ENCODE results near the gene OR4M2.
"Not testable (repeated sequence)": the region's sequence is repeated elsewhere in the genome, so short reads cannot be mapped to it uniquely, and the experiment has no call there.

OR4M2 gene

GRCh38 chr15:22080227-22080626 lies at the start of gene OR4M2:
Gene OR4M2, plus strand, starts transcription at chr15:22080527. Its CDS starts 98 bp downstream, at chr15:22080625.
- H3K27me3 ChIP-seq (ENCODE audit: control insufficient read depth in 5 of 5, insufficient read depth in 4 of 5, low read length in 5 of 5); H3K9ac ChIP-seq (ENCODE audit: low read length in 5 of 5); H3K27ac ChIP-seq (ENCODE audit: low read depth, low read length); H3K4me1 ChIP-seq (ENCODE audit: control insufficient read depth in 5 of 5, insufficient read depth in 5 of 5, low read length in 5 of 5); H3K4me3 ChIP-seq (ENCODE audit: low read depth in 1 of 5, low read length in 5 of 5); H3K9me3 ChIP-seq (ENCODE audit: control insufficient read depth in 5 of 5, low read length in 5 of 5); H3K36me3 ChIP-seq (ENCODE audit: control insufficient read depth in 5 of 5, insufficient read depth in 5 of 5, low read length in 5 of 5): not testable (repeated sequence)

- not testable (repeated sequence) for H3K9ac ChIP-seq (ENCODE audit: low read length in 5 of 5); H3K36me3 ChIP-seq (ENCODE audit: control insufficient read depth in 5 of 5, insufficient read depth in 5 of 5, low read length in 5 of 5); H3K27me3 ChIP-seq (ENCODE audit: control insufficient read depth in 5 of 5, insufficient read depth in 4 of 5, low read length in 5 of 5)
These were observed 11.1 kb upstream of the OR4M2 start for GRCh38 chr15:22069267-22069666.

GRCh38 chr15:22081386-22081785 lies 1.1 kb downstream of the OR4M2 start:
- not testable (repeated sequence) for H3K36me3 ChIP-seq (ENCODE audit: control insufficient read depth in 5 of 5, insufficient read depth in 5 of 5, low read length in 5 of 5); H3K9ac ChIP-seq (ENCODE audit: low read length in 5 of 5); H3K27me3 ChIP-seq (ENCODE audit: control insufficient read depth in 5 of 5, insufficient read depth in 4 of 5, low read length in 5 of 5); H3K4me3 ChIP-seq (ENCODE audit: low read depth in 1 of 5, low read length in 5 of 5); H3K27ac ChIP-seq (ENCODE audit: low read depth, low read length); H3K9me3 ChIP-seq (ENCODE audit: control insufficient read depth in 5 of 5, low read length in 5 of 5); H3K4me1 ChIP-seq (ENCODE audit: control insufficient read depth in 5 of 5, insufficient read depth in 5 of 5, low read length in 5 of 5)

More at GRCh38 chr15:22069267-22069666, 11.1 kb upstream of the OR4M2 start:
- H3K4me3 ChIP-seq (ENCODE audit: low read depth in 1 of 5, low read length in 5 of 5); H3K4me1 ChIP-seq (ENCODE audit: control insufficient read depth in 5 of 5, insufficient read depth in 5 of 5, low read length in 5 of 5); H3K9me3 ChIP-seq (ENCODE audit: control insufficient read depth in 5 of 5, low read length in 5 of 5); H3K27ac ChIP-seq (ENCODE audit: low read depth, low read length): not testable (repeated sequence)

GRCh38 chr15:22098616-22099253 lies 18.4 kb downstream of the OR4M2 start:
- H3K4me3 ChIP-seq (ENCODE audit: low read depth in 1 of 5, low read length in 5 of 5); H3K9me3 ChIP-seq (ENCODE audit: control insufficient read depth in 5 of 5, low read length in 5 of 5); H3K4me1 ChIP-seq (ENCODE audit: control insufficient read depth in 5 of 5, insufficient read depth in 5 of 5, low read length in 5 of 5); H3K9ac ChIP-seq (ENCODE audit: low read length in 5 of 5); H3K36me3 ChIP-seq (ENCODE audit: control insufficient read depth in 5 of 5, insufficient read depth in 5 of 5, low read length in 5 of 5); H3K27ac ChIP-seq (ENCODE audit: low read depth, low read length); H3K27me3 ChIP-seq (ENCODE audit: control insufficient read depth in 5 of 5, insufficient read depth in 4 of 5, low read length in 5 of 5): not testable (repeated sequence)

GRCh38 chr15:22099289-22099891 lies 19.1 kb downstream of the OR4M2 start:
- not testable (repeated sequence) for H3K27me3 ChIP-seq (ENCODE audit: control insufficient read depth in 5 of 5, insufficient read depth in 4 of 5, low read length in 5 of 5); H3K4me3 ChIP-seq (ENCODE audit: low read depth in 1 of 5, low read length in 5 of 5); H3K27ac ChIP-seq (ENCODE audit: low read depth, low read length); H3K36me3 ChIP-seq (ENCODE audit: control insufficient read depth in 5 of 5, insufficient read depth in 5 of 5, low read length in 5 of 5); H3K9ac ChIP-seq (ENCODE audit: low read length in 5 of 5); H3K4me1 ChIP-seq (ENCODE audit: control insufficient read depth in 5 of 5, insufficient read depth in 5 of 5, low read length in 5 of 5); H3K9me3 ChIP-seq (ENCODE audit: control insufficient read depth in 5 of 5, low read length in 5 of 5)

GRCh38 chr15:22122033-22122432 lies 41.7 kb downstream of the OR4M2 start:
- H3K4me1 ChIP-seq (ENCODE audit: control insufficient read depth in 5 of 5, insufficient read depth in 5 of 5, low read length in 5 of 5); H3K27me3 ChIP-seq (ENCODE audit: control insufficient read depth in 5 of 5, insufficient read depth in 4 of 5, low read length in 5 of 5); H3K9ac ChIP-seq (ENCODE audit: low read length in 5 of 5); H3K27ac ChIP-seq (ENCODE audit: low read depth, low read length); H3K36me3 ChIP-seq (ENCODE audit: control insufficient read depth in 5 of 5, insufficient read depth in 5 of 5, low read length in 5 of 5); H3K4me3 ChIP-seq (ENCODE audit: low read depth in 1 of 5, low read length in 5 of 5); H3K9me3 ChIP-seq (ENCODE audit: control insufficient read depth in 5 of 5, low read length in 5 of 5): not testable (repeated sequence)
